Activated B cell treated with CpG ODN at 0.5 μM for 24 hours (primary cell): Measurements from ENCODE around the gene P2RX4. TPM values are rescaled to one million over a fixed set of nuclear protein-coding genes. Genes with fewer than 3 reads are reported as not detected.

Source experiments
- ATAC-seq: fragments of 200-7000 bp; cut with Tn5 transposase; one replicate; pipeline ENCODE4 v1.10.0; 2021; ENCODE audit warnings: low read depth, mild to moderate bottlenecking, moderate library complexity
- CTCF ChIA-PET: fragments of 350-600 bp; sonication (Branson Sonifier 250); formaldehyde crosslinking; loops from one replicate; lab custom pipeline; 2021; ENCODE audit warnings: antibody characterized with exemption; lab: Charles Lee
- POLR2A ChIA-PET: fragments of 350-600 bp; sonication (Branson Sonifier 250); formaldehyde crosslinking; loops from one replicate; lab custom pipeline; 2021; ENCODE audit warnings: antibody characterized with exemption; lab: Charles Lee
- DNase-seq: peaks from one replicate; pipeline ENCODE4 v3.0.0; 2022
- H3K27ac Mint-ChIP-seq: one replicate; pipeline ENCODE4 v1.8.0; 2020; ENCODE audit warnings: mixed read lengths
- H3K27me3 Mint-ChIP-seq: one replicate; pipeline ENCODE4 v1.8.0; 2021; ENCODE audit warnings: mixed read lengths
- H3K36me3 Mint-ChIP-seq: one replicate; pipeline ENCODE4 v1.8.0; 2021; ENCODE audit warnings: low read depth, mixed read lengths
- H3K4me1 Mint-ChIP-seq: one replicate; pipeline ENCODE4 v1.8.0; 2021; ENCODE audit warnings: mixed read lengths
- H3K4me3 Mint-ChIP-seq: one replicate; pipeline ENCODE4 v1.8.0; 2020; ENCODE audit warnings: mild to moderate bottlenecking, mixed read lengths
- H3K9me3 Mint-ChIP-seq: one replicate; pipeline ENCODE4 v1.8.0; 2020; ENCODE audit warnings: mixed read lengths
- intact Hi-C: fragments of 100-400 bp; cut with micrococcal nuclease; formaldehyde crosslinking; loops from one replicate; pipeline ENCODE4 v1.15.1; 2024
- total RNA-seq: library from RNA; stranded (reverse); gene quantifications from 2 replicates; pipeline ENCODE4 v1.2.3, GENCODE V29; 2022
- TF ChIP-seq, protein P1 (sequence below): fragments of 200-600 bp; IDR thresholded peaks from one replicate; pipeline ENCODE4 v1.8.0; 2022; ENCODE audit warnings: antibody characterized with exemption, mild to moderate bottlenecking

Gene P2RX4
- total RNA-seq, 1 donor from 2014 or later = 17.0 TPM

- TF ChIP-seq, protein P1, sequence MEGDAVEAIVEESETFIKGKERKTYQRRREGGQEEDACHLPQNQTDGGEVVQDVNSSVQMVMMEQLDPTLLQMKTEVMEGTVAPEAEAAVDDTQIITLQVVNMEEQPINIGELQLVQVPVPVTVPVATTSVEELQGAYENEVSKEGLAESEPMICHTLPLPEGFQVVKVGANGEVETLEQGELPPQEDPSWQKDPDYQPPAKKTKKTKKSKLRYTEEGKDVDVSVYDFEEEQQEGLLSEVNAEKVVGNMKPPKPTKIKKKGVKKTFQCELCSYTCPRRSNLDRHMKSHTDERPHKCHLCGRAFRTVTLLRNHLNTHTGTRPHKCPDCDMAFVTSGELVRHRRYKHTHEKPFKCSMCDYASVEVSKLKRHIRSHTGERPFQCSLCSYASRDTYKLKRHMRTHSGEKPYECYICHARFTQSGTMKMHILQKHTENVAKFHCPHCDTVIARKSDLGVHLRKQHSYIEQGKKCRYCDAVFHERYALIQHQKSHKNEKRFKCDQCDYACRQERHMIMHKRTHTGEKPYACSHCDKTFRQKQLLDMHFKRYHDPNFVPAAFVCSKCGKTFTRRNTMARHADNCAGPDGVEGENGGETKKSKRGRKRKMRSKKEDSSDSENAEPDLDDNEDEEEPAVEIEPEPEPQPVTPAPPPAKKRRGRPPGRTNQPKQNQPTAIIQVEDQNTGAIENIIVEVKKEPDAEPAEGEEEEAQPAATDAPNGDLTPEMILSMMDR = no peak
- DNase-seq = no peak
- H3K27me3 Mint-ChIP-seq = no peaks in the 10 kb centered on the region
- no peak overlapping the region for H3K4me3 Mint-ChIP-seq
- peaks cover 27% of the 10 kb centered on the region for H3K4me1 Mint-ChIP-seq
- POLR2A ChIA-PET = no interaction called here
- intact Hi-C loops = loop anchor here (10.0 kb wide), 1 partner anchor 634 kb away; the partner anchor contains the start of gene POP5
- ATAC-seq = no peak
- H3K36me3 Mint-ChIP-seq = peaks cover 38% of the 10 kb centered on the region
- H3K27ac Mint-ChIP-seq = no peak overlapping the region
- no peaks in the 10 kb centered on the region for H3K9me3 Mint-ChIP-seq
- CTCF ChIA-PET = no interaction called here
Observed at GRCh38 chr12:121218588-121219352, 8.8 kb downstream of the P2RX4 start.

DNA sequence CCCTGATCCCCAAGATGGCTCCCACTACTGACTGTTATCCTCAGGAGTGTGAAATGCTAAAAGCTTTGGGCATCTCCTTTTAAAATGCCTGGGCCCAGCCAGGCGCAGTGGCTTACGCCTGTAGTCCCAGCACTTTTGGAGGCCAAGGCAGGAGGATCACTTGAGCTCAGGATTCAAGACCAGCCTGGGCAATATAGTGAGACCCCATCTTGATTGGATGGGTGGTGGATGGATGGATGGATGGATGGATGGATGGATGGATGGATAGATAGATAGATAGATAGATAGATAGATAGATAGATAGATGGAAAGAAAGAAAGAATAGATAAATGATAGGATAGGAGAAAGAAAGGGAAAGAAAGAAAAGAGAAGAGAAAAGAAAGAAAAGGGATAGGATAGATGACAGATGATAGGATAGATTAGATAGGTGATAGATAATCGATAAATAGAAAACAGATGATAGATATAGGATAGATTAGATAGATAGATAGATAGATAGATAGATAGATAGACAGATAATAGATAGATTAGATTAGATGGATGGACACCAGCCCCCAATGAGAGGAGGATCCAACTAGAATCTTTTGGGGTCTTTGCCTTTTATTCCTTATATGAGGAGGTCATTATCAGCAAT lies 9.5 kb downstream of the P2RX4 start:
- Mint-ChIP-seq H3K36me3 (peaks cover 36% of the 10 kb centered on the region), H3K27ac (no peak overlapping the region), H3K4me3 (no peak overlapping the region), H3K27me3 (no peaks in the 10 kb centered on the region), H3K4me1 (peaks cover 27% of the 10 kb centered on the region), H3K9me3 (no peaks in the 10 kb centered on the region)
- TF ChIP-seq, protein P1 = no peak
- intact Hi-C loops = loop anchor here (10.0 kb wide), 1 partner anchor 635 kb away; the partner anchor contains the start of gene POP5
- ChIA-PET CTCF (no interaction called here), POLR2A (no interaction called here)
- DNase-seq (no peak), ATAC-seq (no peak)

- Mint-ChIP-seq H3K4me1 (peaks cover 34% of the 10 kb centered on the region), H3K27ac (peak overlapping the region; percentile 83), H3K36me3 (peaks cover 26% of the 10 kb centered on the region), H3K4me3 (no peak overlapping the region), H3K9me3 (no peaks in the 10 kb centered on the region), H3K27me3 (no peaks in the 10 kb centered on the region)
- ATAC-seq (peak; percentile 52), DNase-seq (no peak)
- ChIA-PET CTCF (no interaction called here), POLR2A (interaction anchor here (0.6 to 1.0 kb wide), 3 partner anchors 9 to 499 kb away, joined by 3 to 4 read pairs (median 3); no protein-coding TSS in a partner anchor)
- intact Hi-C loops = loop anchor here (1.0 kb wide), 1 partner anchor 113 kb away; no protein-coding TSS in a partner anchor
- TF ChIP-seq, protein P1 = no peak
Observed at GRCh38 chr12:121222847-121223246, 12.9 kb downstream of the P2RX4 start.

DNA sequence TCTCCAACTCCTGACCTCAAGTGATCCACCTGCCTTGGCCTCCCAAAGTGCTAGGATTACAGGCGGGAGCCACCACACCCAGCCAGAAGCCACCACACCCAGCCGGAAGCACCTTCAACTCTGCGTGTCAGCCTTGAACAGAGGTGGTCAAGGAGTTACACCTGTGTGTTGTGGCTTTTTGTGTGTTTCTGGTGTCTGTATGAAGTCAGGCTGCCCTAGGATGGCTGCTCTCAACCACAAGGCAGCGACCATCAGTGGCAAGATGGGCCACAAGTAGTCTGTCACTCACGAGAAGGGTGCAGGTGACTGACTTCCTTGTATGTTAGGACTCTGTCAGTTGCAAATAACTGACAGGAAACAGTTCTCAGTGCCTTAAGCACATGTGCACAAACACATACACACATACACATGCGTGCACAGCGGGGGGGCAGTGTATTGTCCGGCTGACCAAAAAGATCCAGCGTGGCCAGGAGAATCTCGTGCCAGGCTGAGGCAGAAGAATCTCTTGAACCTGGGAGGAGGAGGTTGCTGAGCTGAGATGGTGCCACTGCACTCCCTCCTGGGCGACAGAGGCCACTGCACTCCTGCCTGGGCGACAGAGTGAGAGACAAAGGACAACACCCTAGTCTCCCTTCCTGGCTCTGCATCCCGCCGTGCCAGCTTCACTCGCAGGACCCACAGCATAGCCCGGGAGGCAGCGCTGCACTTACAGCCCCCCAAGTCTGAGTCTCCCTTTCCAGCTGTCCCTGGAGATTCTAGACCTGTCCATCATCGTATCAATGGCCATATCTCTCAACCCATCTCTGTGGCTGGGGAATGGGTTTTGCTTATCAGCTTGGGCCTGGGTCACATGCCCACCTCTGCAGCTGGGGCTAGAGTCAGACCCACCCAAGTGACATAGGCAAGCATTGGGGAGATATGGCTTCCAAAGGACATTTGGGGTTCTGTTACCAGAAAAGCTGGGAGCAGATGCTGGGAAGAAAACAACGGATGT lies 13.7 kb downstream of the P2RX4 start:
- intact Hi-C loops = loop anchor here (1.0 kb wide), 1 partner anchor 113 kb away; no protein-coding TSS in a partner anchor
- Mint-ChIP-seq H3K36me3 (peaks cover 22% of the 10 kb centered on the region), H3K4me3 (no peak overlapping the region), H3K27me3 (no peaks in the 10 kb centered on the region), H3K27ac (peak overlapping the region; percentile 83), H3K4me1 (peaks cover 34% of the 10 kb centered on the region), H3K9me3 (no peaks in the 10 kb centered on the region)
- peak; percentile 39 for ATAC-seq
- ChIA-PET CTCF (interaction anchor here (1.3 kb wide), 1 partner anchor 162 kb away, joined by 4 read pairs; no protein-coding TSS in a partner anchor), POLR2A (interaction anchor here (0.6 to 1.2 kb wide), 3 partner anchors 14 to 500 kb away, joined by 3 to 7 read pairs (median 4); partner anchors contain the start of gene P2RX4)
- TF ChIP-seq, protein P1 = no peak
- DNase-seq = no peak
